SK-N-SH treated with all-trans-retinoic acid at 6 μM for 48 hours (cell line): Measurements from ENCODE around the gene SP3.

Source experiments
- CREB5 ChIP-seq: fragments of 250-450 bp; sonication (Bioruptor Pico); IDR thresholded peaks from 2 replicates; pipeline ENCODE4 v1.5.1; 2020; ENCODE audit warnings: low read depth, mild to moderate bottlenecking, moderate library complexity
- ESRRG ChIP-seq: fragments of 250-450 bp; sonication (Bioruptor Pico); IDR thresholded peaks from 2 replicates; pipeline ENCODE4 v1.6.1; 2021; ENCODE audit warnings: mild to moderate bottlenecking
- GLIS3 ChIP-seq: fragments of 250-450 bp; sonication (Bioruptor Pico); IDR thresholded peaks from 2 replicates; pipeline ENCODE4 v1.5.0; 2020; ENCODE audit warnings: mild to moderate bottlenecking, moderate library complexity
- PATZ1 ChIP-seq: fragments of 250-450 bp; sonication (Bioruptor Pico); IDR thresholded peaks from 2 replicates; pipeline ENCODE4 v1.8.0; 2020; ENCODE audit warnings: mild to moderate bottlenecking, moderate library complexity, borderline replicate concordance
- POU6F1 ChIP-seq: fragments of 250-450 bp; sonication (Bioruptor Pico); IDR thresholded peaks from 2 replicates; pipeline ENCODE4 v1.8.0; 2021; ENCODE audit warnings: low read depth, mild to moderate bottlenecking, moderate library complexity, borderline replicate concordance
- PPARA ChIP-seq: fragments of 250-450 bp; sonication (Bioruptor Pico); IDR thresholded peaks from 2 replicates; pipeline ENCODE4 v1.5.0; 2020; ENCODE audit warnings: mild to moderate bottlenecking, borderline replicate concordance
- SNAI2 ChIP-seq: fragments of 250-450 bp; sonication (Bioruptor Pico); IDR thresholded peaks from 2 replicates; pipeline ENCODE4 v1.5.0; 2020; ENCODE audit warnings: mild to moderate bottlenecking, moderate library complexity
- TOX ChIP-seq: fragments of 250-450 bp; sonication (Bioruptor Pico); IDR thresholded peaks from 2 replicates; pipeline ENCODE4 v1.8.0; 2021; ENCODE audit warnings: mild to moderate bottlenecking, moderate library complexity, borderline replicate concordance
- TSHZ2 ChIP-seq: fragments of 250-450 bp; sonication (Bioruptor Pico); IDR thresholded peaks from 2 replicates; pipeline ENCODE4 v1.5.0; 2020; ENCODE audit warnings: mild to moderate bottlenecking, moderate library complexity
- ZC3H10 ChIP-seq: fragments of 250-450 bp; sonication (Bioruptor Pico); IDR thresholded peaks from 2 replicates; pipeline ENCODE4 v1.5.1; 2021; ENCODE audit warnings: mild to moderate bottlenecking, moderate library complexity
- ZFP30 ChIP-seq: fragments of 450-650 bp; formaldehyde crosslinking; IDR thresholded peaks from 2 replicates; pipeline ENCODE4 v1.5.0; 2022; ENCODE audit warnings: mild to moderate bottlenecking, moderate library complexity
- ZNF565 ChIP-seq: fragments of 450-650 bp; formaldehyde crosslinking; conservative IDR thresholded peaks from 2 replicates; pipeline ENCODE4 v1.5.0; 2020; ENCODE audit warnings: low read depth, mild to moderate bottlenecking, moderate library complexity
- ZNF8 ChIP-seq: fragments of 450-650 bp; formaldehyde crosslinking; IDR thresholded peaks from 2 replicates; pipeline ENCODE4 v1.5.0; 2020; ENCODE audit warnings: mild to moderate bottlenecking, moderate library complexity

GRCh38 chr2:173880561-173880960 lies 84.6 kb downstream of the SP3 start:
- TF ChIP-seq ZNF8 (CRISPR knock-in tag) (no peak), ZFP30 (no peak), PATZ1 (CRISPR knock-in tag) (no peak), ESRRG (CRISPR knock-in tag) (no peak), POU6F1 (no peak), PPARA (no peak), ZNF565 (CRISPR knock-in tag) (no peak), GLIS3 (CRISPR knock-in tag) (no peak), CREB5 (no peak), TOX (CRISPR knock-in tag) (no peak), TSHZ2 (no peak), SNAI2 (CRISPR knock-in tag) (no peak), ZC3H10 (CRISPR knock-in tag) (no peak)
